ENCODE measurements around the gene AURKAIP1. TPM values are rescaled to one million over a fixed set of nuclear protein-coding genes. Genes with fewer than 3 reads are reported as not detected.

The AURKAIP1 gene
- total and polyA plus RNA-seq, 2 of the 4 experiments (the other 2 are of a cell fraction): 45.7 to 107 TPM

- Histone ChIP-seq H3K9me1 (ENCODE audit: insufficient read depth, low read length) (peaks cover 6% of the 10 kb centered on the region), H2BK20ac (ENCODE audit: low read depth, low read length) (no peak overlapping the region), H3K9me3 (ENCODE audit: control insufficient read depth, insufficient read depth, low read length) (no peaks in the 10 kb centered on the region), H3K4me1 (ENCODE audit: control insufficient read depth, insufficient read depth, low read length) (peaks cover 44% of the 10 kb centered on the region), H4K20me1 (ENCODE audit: insufficient read depth, low read length) (peaks cover 55% of the 10 kb centered on the region), H3K9ac (ENCODE audit: low read depth, low read length) (peak overlapping the region; percentile 92), H3K79me1 (ENCODE audit: low read depth in 1 of 2, low read length in 2 of 2) (peaks cover 12 to 30% of the 10 kb centered on the region in 2 experiments), H3K14ac (replicated peaks; ENCODE audit: low read depth, low read length) (peak overlapping the region; percentile 96; the same call in 1 of the 2 replicates), H2AFZ (replicated peaks; ENCODE audit: low read length, poor library complexity) (no peak overlapping the region), H3K4me2 (ENCODE audit: low read depth, low read length) (peak overlapping the region; percentile 93), H4K8ac (ENCODE audit: low read depth in 2 of 2, low read length in 2 of 2) (no peak overlapping the region), H2AK9ac (replicated peaks; ENCODE audit: low read depth, low read length, poor library complexity) (peak overlapping the region; percentile 96), H2AK5ac (ENCODE audit: low read depth, low read length) (peak overlapping the region; percentile 93), H3K27me3 (ENCODE audit: control insufficient read depth, insufficient read depth, low read length) (no peaks in the 10 kb centered on the region), H2BK15ac (ENCODE audit: low read depth, low read length) (no peak overlapping the region), H2BK5ac (ENCODE audit: low read depth, low read length, poor library complexity, severe bottlenecking) (peak overlapping the region; percentile 96), H3K27ac (ENCODE audit: insufficient read depth, low read length) (peak overlapping the region; percentile 96), H3K4ac (ENCODE audit: low read depth, low read length) (peak overlapping the region; percentile 99), H3K4me3 (ENCODE audit: insufficient read depth, low read depth, low read length) (peak overlapping the region; percentile 74), H2BK120ac (ENCODE audit: low read depth, low read length) (0 out of 2 replicates have a peak overlapping the region, but pooled peaks have one; percentile 32), H3K56ac (ENCODE audit: extremely low read depth, insufficient read depth, low read length) (no peak overlapping the region; the same call in 1 of the 2 replicates), H3K18ac (ENCODE audit: low read depth, low read length) (no peak overlapping the region), H4K91ac (ENCODE audit: insufficient read depth, low read depth, low read length) (no peak overlapping the region), H3K36me3 (ENCODE audit: control insufficient read depth, insufficient read depth, low read length) (peaks cover 39% of the 10 kb centered on the region), H3K23ac (ENCODE audit: low read depth, low read length) (no peak overlapping the region), H4K5ac (ENCODE audit: low read depth, low read length) (no peak overlapping the region)
- no TSS peak for BruUV-seq (replicated peaks)
- in situ Hi-C loops (cut with MboI; ENCODE audit: low sequenced_read_pairs): no loop called here
- TF ChIP-seq RAD21 (IDR thresholded peaks at IDR 0.05; ENCODE audit: low read length): no peak
- ChIA-PET POLR2A (ENCODE audit: unreplicated experiment) (no interaction called here), CTCF (no interaction called here)
- intact Hi-C loops (cut with micrococcal nuclease): loop anchor here (5.0 kb wide), 1 partner anchor 49 kb away; the partner anchor contains the start of genes ACAP3 and PUSL1
- DNase-seq: no peak
- 58% methylated on average over 2 of the region's 8 CpGs; no CpG with 5 or more reads in 1 of the 2 experiments for WGBS, 2 experiments (ENCODE audit: extremely low coverage in 2 of 2, insufficient read length in 1 of 2)
- no peak for ATAC-seq (ENCODE audit: low read depth)
- dilution Hi-C loops (cut with HindIII; ENCODE audit: low sequenced_read_pairs, unreplicated experiment): no loop called here
Measured at GRCh38 chr1:1356166-1356795, 18.7 kb downstream of the AURKAIP1 start.
